HepG2 (cell line): Measurements from ENCODE around the gene UBTF. TPM values are rescaled to one million over a fixed set of nuclear protein-coding genes. Genes with fewer than 3 reads are reported as not detected.

Experiments used
- AHR ChIP-seq: IDR thresholded peaks from 2 replicates; pipeline ENCODE4 v1.6.1; 2018; ENCODE audit warnings: missing genetic modification reagents, missing compliant biosample characterization
- ARNT ChIP-seq: fragments of 450-650 bp; IDR thresholded peaks from 2 replicates; pipeline ENCODE4 v1.6.1; 2017
- ATF7 ChIP-seq, 2 experiments: fragments of 450-650 bp in 1 of 2; sonication (generic) in 1 of 2; formaldehyde crosslinking in 1 of 2; IDR thresholded peaks; 2 replicates each; pipeline versions ENCODE4 v1.4.0 to v1.6.1; 2016 to 2020; ENCODE audit warnings: antibody characterized with exemption in 1 of 2, mild to moderate bottlenecking in 1 of 2, missing genetic modification reagents in 1 of 2
- CAMTA2 ChIP-seq: sonication (generic); formaldehyde crosslinking; IDR thresholded peaks from 2 replicates; pipeline ENCODE4 v1.4.0; 2020; ENCODE audit warnings: mild to moderate bottlenecking, missing genetic modification reagents, borderline replicate concordance
- CREM ChIP-seq, 2 experiments: sonication (generic) in 1 of 2; formaldehyde crosslinking in 1 of 2; IDR thresholded peaks; 2 replicates each; pipeline versions ENCODE4 v1.4.0 to v1.6.1; 2016 to 2020; ENCODE audit warnings: antibody characterized with exemption in 1 of 2, mild to moderate bottlenecking in 1 of 2, missing genetic modification reagents in 1 of 2
- FOXA3 ChIP-seq: IDR thresholded peaks from 2 replicates; pipeline ENCODE4 v1.6.1; 2016; ENCODE audit warnings: missing genetic modification reagents, missing compliant biosample characterization
- FOXC1 ChIP-seq: sonication (generic); formaldehyde crosslinking; IDR thresholded peaks from 2 replicates; pipeline ENCODE4 v1.8.0; 2022; ENCODE audit warnings: mild to moderate bottlenecking, missing genetic modification reagents, borderline replicate concordance
- IRX3 ChIP-seq: sonication (generic); formaldehyde crosslinking; IDR thresholded peaks from 2 replicates; pipeline ENCODE4 v1.8.1; 2023; ENCODE audit warnings: mild to moderate bottlenecking, low read depth, missing genetic modification reagents, borderline replicate concordance
- KMT2B ChIP-seq: IDR thresholded peaks from 2 replicates; pipeline ENCODE4 v1.6.1; 2016; ENCODE audit warnings: missing genetic modification reagents, missing compliant biosample characterization
- LBX2 ChIP-seq: sonication (generic); formaldehyde crosslinking; IDR thresholded peaks from 2 replicates; pipeline ENCODE4 v1.5.0; 2020; ENCODE audit warnings: missing genetic modification reagents, mild to moderate bottlenecking, borderline replicate concordance
- PBX2 ChIP-seq: IDR thresholded peaks from 2 replicates; pipeline ENCODE4 v1.6.1; 2016; ENCODE audit warnings: control low read depth
- PHF5A ChIP-seq: IDR thresholded peaks from one replicate; pipeline ENCODE4 v1.6.1; 2018; ENCODE audit warnings: low read depth, missing genetic modification reagents; ENCODE audit not compliant: unreplicated experiment
- RXRA ChIP-seq: sonication (generic); formaldehyde crosslinking; IDR thresholded peaks from 2 replicates; pipeline ENCODE4 v1.5.1; 2020; ENCODE audit warnings: missing genetic modification reagents
- SNAPC2 ChIP-seq: sonication (generic); formaldehyde crosslinking; IDR thresholded peaks from 2 replicates; pipeline ENCODE4 v1.8.1; 2022; ENCODE audit warnings: mild to moderate bottlenecking, missing genetic modification reagents
- SRF ChIP-seq: IDR thresholded peaks from 2 replicates; pipeline ENCODE4 v1.6.1; 2011; ENCODE audit warnings: mild to moderate bottlenecking, low read depth, low read length, moderate library complexity
- TOE1 ChIP-seq: sonication (generic); formaldehyde crosslinking; IDR thresholded peaks from 2 replicates; pipeline ENCODE4 v1.4.0; 2020; ENCODE audit warnings: mild to moderate bottlenecking, missing genetic modification reagents
- ZBTB42 ChIP-seq: sonication (generic); formaldehyde crosslinking; IDR thresholded peaks from 2 replicates; pipeline ENCODE4 v1.5.0; 2020; ENCODE audit warnings: mild to moderate bottlenecking, missing genetic modification reagents
- ZNF224 ChIP-seq: sonication (generic); formaldehyde crosslinking; IDR thresholded peaks from 2 replicates; pipeline ENCODE4 v1.5.0; 2020; ENCODE audit warnings: mild to moderate bottlenecking, missing genetic modification reagents
- ZNF34 ChIP-seq: sonication (generic); formaldehyde crosslinking; IDR thresholded peaks from 2 replicates; pipeline ENCODE4 v1.4.0; 2020; ENCODE audit warnings: mild to moderate bottlenecking, missing genetic modification reagents, borderline replicate concordance
- ZNF44 ChIP-seq: sonication (generic); formaldehyde crosslinking; IDR thresholded peaks from 2 replicates; pipeline ENCODE4 v1.5.1; 2020; ENCODE audit warnings: mild to moderate bottlenecking, missing genetic modification reagents
- ZNF446 ChIP-seq: sonication (generic); formaldehyde crosslinking; IDR thresholded peaks from 2 replicates; pipeline ENCODE4 v1.5.0; 2020; ENCODE audit warnings: mild to moderate bottlenecking, missing genetic modification reagents
- ZNF766 ChIP-seq: sonication (generic); formaldehyde crosslinking; IDR thresholded peaks from 2 replicates; pipeline ENCODE4 v1.5.0; 2020; ENCODE audit warnings: missing genetic modification reagents, borderline replicate concordance
- ZNF788 ChIP-seq: sonication (generic); formaldehyde crosslinking; IDR thresholded peaks from 2 replicates; pipeline ENCODE4 v1.5.0; 2020; ENCODE audit warnings: mild to moderate bottlenecking, missing genetic modification reagents, borderline replicate concordance
- ZNF883 ChIP-seq: sonication (generic); formaldehyde crosslinking; IDR thresholded peaks from 2 replicates; pipeline ENCODE4 v1.5.1; 2020; ENCODE audit warnings: mild to moderate bottlenecking, missing genetic modification reagents; ENCODE audit errors: not compliant biosample characterization
- polyA plus RNA-seq, 8 experiments: library from polyadenylated mRNA; depleted of rRNA in 3 of 8; stranded (reverse) in 7 of 8; unstranded in 1 of 8; fragments of >200 nt; fragmentation: Illumina TruSeq in 4 of 8; extraction: Trizol in 4 of 8; gene quantifications; 2 replicates each; pipeline versions ENCODE4 v1.2.1 to v1.2.3, GENCODE V29; 2011 to 2016; ENCODE audit warnings: low read depth in 4 of 8, missing spikeins in 1 of 8, mixed read lengths in 1 of 8; ENCODE audit not compliant: insufficient read depth in 1 of 8
- total RNA-seq, 5 experiments: library from RNA; depleted of rRNA; stranded (reverse); fragments of >200 nt; fragmentation: Illumina TruSeq; extraction: Trizol; gene quantifications; 2 replicates each; pipeline ENCODE4 v1.2.3, GENCODE V29; 2016; ENCODE audit warnings: low read depth in 1 of 5
- TF ChIP-seq, protein P1 (sequence below): sonication (generic); formaldehyde crosslinking; IDR thresholded peaks from 2 replicates; pipeline ENCODE4 v1.4.0; 2020; ENCODE audit warnings: missing genetic modification reagents
- TF ChIP-seq, protein P2 (sequence below): sonication (generic); formaldehyde crosslinking; IDR thresholded peaks from 2 replicates; pipeline ENCODE4 v1.5.1; 2020; ENCODE audit warnings: missing genetic modification reagents, mild to moderate bottlenecking, borderline replicate concordance

Gene UBTF
- total and polyA plus RNA-seq, 2 of the 13 experiments (the other 11 are each of a cell fraction or from before 2014, with no cell fraction given), result 15.2 to 60.9 TPM

GRCh38 chr17:44186307-44187130 is 33.0 kb downstream of the UBTF start, which contains the start of gene TMUB2 (continued):
- no peak for TF ChIP-seq IRX3 (CRISPR knock-in tag)
- TF ChIP-seq, protein P1, sequence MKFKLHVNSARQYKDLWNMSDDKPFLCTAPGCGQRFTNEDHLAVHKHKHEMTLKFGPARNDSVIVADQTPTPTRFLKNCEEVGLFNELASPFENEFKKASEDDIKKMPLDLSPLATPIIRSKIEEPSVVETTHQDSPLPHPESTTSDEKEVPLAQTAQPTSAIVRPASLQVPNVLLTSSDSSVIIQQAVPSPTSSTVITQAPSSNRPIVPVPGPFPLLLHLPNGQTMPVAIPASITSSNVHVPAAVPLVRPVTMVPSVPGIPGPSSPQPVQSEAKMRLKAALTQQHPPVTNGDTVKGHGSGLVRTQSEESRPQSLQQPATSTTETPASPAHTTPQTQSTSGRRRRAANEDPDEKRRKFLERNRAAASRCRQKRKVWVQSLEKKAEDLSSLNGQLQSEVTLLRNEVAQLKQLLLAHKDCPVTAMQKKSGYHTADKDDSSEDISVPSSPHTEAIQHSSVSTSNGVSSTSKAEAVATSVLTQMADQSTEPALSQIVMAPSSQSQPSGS (CRISPR knock-in tag), result peak; percentile 93
- no peak for TF ChIP-seq AHR (CRISPR knock-in tag)
- TF ChIP-seq FOXA3 (CRISPR knock-in tag), result peak; percentile 59; the same call in 1 of the 2 replicates
- no peak for TF ChIP-seq LBX2 (CRISPR knock-in tag)
- 0 out of 2 replicates have a peak, but pooled peaks have one; percentile 10 for TF ChIP-seq CAMTA2 (CRISPR knock-in tag)
- TF ChIP-seq ZBTB42 (CRISPR knock-in tag), result no peak
- no peak for TF ChIP-seq ZNF224
- TF ChIP-seq ZNF766 (CRISPR knock-in tag), result peak; percentile 91
- peak; percentile 41; the same call in 1 of the 2 replicates for TF ChIP-seq SRF
- TF ChIP-seq SNAPC2 (CRISPR knock-in tag), result peak; percentile 84; the same call in 1 of the 2 replicates
- TF ChIP-seq ATF7 (IDR thresholded peaks at IDR 0.05), result peak; percentile 68
- 0 out of 2 replicates have a peak, but pooled peaks have one; percentile 45 for TF ChIP-seq ATF7 (CRISPR knock-in tag; IDR thresholded peaks at IDR 0.05)
- peak; percentile 35 for TF ChIP-seq PHF5A (CRISPR knock-in tag)
- TF ChIP-seq CREM (IDR thresholded peaks at IDR 0.05), result peak; percentile 99
- TF ChIP-seq CREM (CRISPR knock-in tag; IDR thresholded peaks at IDR 0.05), result peak; percentile 82
- TF ChIP-seq PBX2 (CRISPR knock-in tag), result no peak
- TF ChIP-seq RXRA, result no peak
- TF ChIP-seq KMT2B (CRISPR knock-in tag), result peak; percentile 65; the same call in 1 of the 2 replicates
- TF ChIP-seq ZNF883 (CRISPR knock-in tag), result peak; percentile 63
- peak; percentile 70; the same call in 1 of the 2 replicates for TF ChIP-seq ZNF34
- TF ChIP-seq TOE1 (CRISPR knock-in tag), result no peak; the same call in 1 of the 2 replicates
- TF ChIP-seq ZNF44 (CRISPR knock-in tag), result no peak; the same call in 1 of the 2 replicates
- TF ChIP-seq ZNF788 (CRISPR knock-in tag), result no peak; the same call in 1 of the 2 replicates
- TF ChIP-seq FOXC1 (CRISPR knock-in tag), result no peak
- TF ChIP-seq, protein P2, sequence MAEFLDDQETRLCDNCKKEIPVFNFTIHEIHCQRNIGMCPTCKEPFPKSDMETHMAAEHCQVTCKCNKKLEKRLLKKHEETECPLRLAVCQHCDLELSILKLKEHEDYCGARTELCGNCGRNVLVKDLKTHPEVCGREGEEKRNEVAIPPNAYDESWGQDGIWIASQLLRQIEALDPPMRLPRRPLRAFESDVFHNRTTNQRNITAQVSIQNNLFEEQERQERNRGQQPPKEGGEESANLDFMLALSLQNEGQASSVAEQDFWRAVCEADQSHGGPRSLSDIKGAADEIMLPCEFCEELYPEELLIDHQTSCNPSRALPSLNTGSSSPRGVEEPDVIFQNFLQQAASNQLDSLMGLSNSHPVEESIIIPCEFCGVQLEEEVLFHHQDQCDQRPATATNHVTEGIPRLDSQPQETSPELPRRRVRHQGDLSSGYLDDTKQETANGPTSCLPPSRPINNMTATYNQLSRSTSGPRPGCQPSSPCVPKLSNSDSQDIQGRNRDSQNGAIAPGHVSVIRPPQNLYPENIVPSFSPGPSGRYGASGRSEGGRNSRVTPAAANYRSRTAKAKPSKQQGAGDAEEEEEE, result no peak
- TF ChIP-seq ARNT, result no peak
- no peak for TF ChIP-seq ZNF446 (CRISPR knock-in tag)
